Measurements from ENCODE around the gene FFAR3.

The FFAR3 gene, protein sequence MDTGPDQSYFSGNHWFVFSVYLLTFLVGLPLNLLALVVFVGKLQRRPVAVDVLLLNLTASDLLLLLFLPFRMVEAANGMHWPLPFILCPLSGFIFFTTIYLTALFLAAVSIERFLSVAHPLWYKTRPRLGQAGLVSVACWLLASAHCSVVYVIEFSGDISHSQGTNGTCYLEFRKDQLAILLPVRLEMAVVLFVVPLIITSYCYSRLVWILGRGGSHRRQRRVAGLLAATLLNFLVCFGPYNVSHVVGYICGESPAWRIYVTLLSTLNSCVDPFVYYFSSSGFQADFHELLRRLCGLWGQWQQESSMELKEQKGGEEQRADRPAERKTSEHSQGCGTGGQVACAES

DNA sequence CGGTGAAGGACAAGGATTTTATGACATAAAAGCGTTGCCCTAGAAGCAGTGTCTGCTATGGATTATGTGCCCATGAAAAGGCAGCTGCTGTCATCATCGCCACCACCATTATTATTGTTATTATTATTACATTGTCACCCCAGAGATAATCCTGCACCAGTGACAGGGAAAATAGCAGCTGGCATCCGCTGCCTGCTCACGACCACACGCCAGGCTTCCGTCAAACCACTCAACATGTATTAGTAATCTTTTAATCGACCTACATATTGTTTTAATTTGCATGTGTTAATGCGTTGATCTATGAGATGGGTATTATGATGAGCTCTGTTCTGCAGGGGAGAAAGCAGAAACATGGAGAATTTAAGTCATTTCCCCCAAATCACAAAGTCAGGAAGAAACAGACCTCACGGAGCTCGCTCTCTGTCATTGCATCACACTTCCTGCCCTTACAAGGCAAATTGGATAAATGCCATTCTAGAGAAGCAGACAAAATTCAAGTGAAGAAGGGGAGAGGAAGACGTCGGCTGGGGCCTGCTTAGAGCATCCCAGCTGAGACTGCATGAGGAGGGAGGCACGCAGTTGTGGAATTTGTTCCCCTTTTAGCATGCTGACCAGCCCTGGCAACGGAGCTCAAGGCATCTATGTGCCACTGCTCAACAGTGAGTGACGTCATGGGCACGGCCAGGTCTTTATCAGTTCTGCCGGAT, at the start of gene FFAR3:
TSS of gene FFAR3 (plus strand) at position 594 of the 707 bp plus-strand sequence. CDS start 431 bp downstream, outside the sequence.
- Histone ChIP-seq H3K4me3 (ENCODE audit: insufficient read length, low read depth) (no peak within 1 kb of the TSS), H3K9me3 (ENCODE audit: insufficient read depth, low read length) (no peaks in the 10 kb centered on the region), H3K27me3 (ENCODE audit: insufficient read depth, insufficient read length) (no peaks in the 10 kb centered on the region), H3K9ac (ENCODE audit: insufficient read length, low read depth) (no peak within 1 kb of the TSS), H3K4me1 (ENCODE audit: insufficient read depth, insufficient read length) (no peaks in the 10 kb centered on the region), H3K36me3 (ENCODE audit: insufficient read depth, insufficient read length, low read length) (no peaks in the 10 kb centered on the region)
- TF ChIP-seq YY1 (IDR thresholded peaks at IDR 0.05; ENCODE audit: insufficient read depth, insufficient read length) (no peak), SUZ12 (IDR thresholded peaks at IDR 0.05; ENCODE audit: extremely low read depth, insufficient read depth, insufficient read length) (no peak), ZNF274 (IDR thresholded peaks at IDR 0.05; ENCODE audit: low read depth, low read length) (no peak)
- DNase-seq (ENCODE audit: low read depth, low spot score), result no peak

DNA sequence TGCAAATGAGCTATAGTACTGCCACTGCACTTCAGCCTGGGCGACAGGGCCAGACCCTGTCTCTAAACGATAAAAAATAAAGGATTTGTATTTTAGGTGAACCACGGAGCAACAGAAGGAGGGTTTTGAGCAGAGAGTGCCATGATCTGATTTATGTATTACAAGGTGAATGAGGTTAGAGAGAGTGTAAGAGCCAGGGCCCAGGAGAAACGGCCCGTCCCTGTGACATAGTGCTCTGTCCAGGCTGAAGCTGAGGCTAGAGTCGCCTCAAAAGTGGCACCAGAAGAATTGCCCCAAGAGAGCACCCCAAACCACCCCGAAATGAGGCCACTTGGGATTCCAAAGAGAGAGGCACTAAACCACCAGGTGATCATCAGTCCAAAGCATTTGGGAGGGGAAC, 49.4 kb upstream of the FFAR3 start:
- H3K27me3 ChIP-seq (ENCODE audit: insufficient read depth, insufficient read length), result no peaks in the 10 kb centered on the region
- H3K9ac ChIP-seq (ENCODE audit: insufficient read length, low read depth), result no peak overlapping the region
- H3K9me3 ChIP-seq (ENCODE audit: insufficient read depth, low read length), result no peaks in the 10 kb centered on the region
- H3K4me1 ChIP-seq (ENCODE audit: insufficient read depth, insufficient read length), result peaks cover 21% of the 10 kb centered on the region
- DNase-seq (ENCODE audit: low read depth, low spot score), result no peak
- no peak for TF ChIP-seq SUZ12 (IDR thresholded peaks at IDR 0.05; ENCODE audit: extremely low read depth, insufficient read depth, insufficient read length)
- no peak for TF ChIP-seq ZNF274 (IDR thresholded peaks at IDR 0.05; ENCODE audit: low read depth, low read length)
- no peak for TF ChIP-seq YY1 (IDR thresholded peaks at IDR 0.05; ENCODE audit: insufficient read depth, insufficient read length)
- H3K36me3 ChIP-seq (ENCODE audit: insufficient read depth, insufficient read length, low read length), result no peaks in the 10 kb centered on the region
- H3K4me3 ChIP-seq (ENCODE audit: insufficient read length, low read depth), result no peak overlapping the region

- Histone ChIP-seq H3K4me3 (ENCODE audit: insufficient read length, low read depth) (no peak overlapping the region), H3K36me3 (ENCODE audit: insufficient read depth, insufficient read length, low read length) (no peaks in the 10 kb centered on the region), H3K9me3 (ENCODE audit: insufficient read depth, low read length) (no peaks in the 10 kb centered on the region), H3K27me3 (ENCODE audit: insufficient read depth, insufficient read length) (no peaks in the 10 kb centered on the region), H3K9ac (ENCODE audit: insufficient read length, low read depth) (peak overlapping the region; percentile 26), H3K4me1 (ENCODE audit: insufficient read depth, insufficient read length) (peaks cover 21% of the 10 kb centered on the region)
- no peak for DNase-seq (ENCODE audit: low read depth, low spot score)
- TF ChIP-seq SUZ12 (IDR thresholded peaks at IDR 0.05; ENCODE audit: extremely low read depth, insufficient read depth, insufficient read length) (no peak), ZNF274 (IDR thresholded peaks at IDR 0.05; ENCODE audit: low read depth, low read length) (no peak), YY1 (IDR thresholded peaks at IDR 0.05; ENCODE audit: insufficient read depth, insufficient read length) (no peak)
Observed at GRCh38 chr19:35309481-35310279, 48.6 kb upstream of the FFAR3 start.

GRCh38 chr19:35310331-35310730, 47.9 kb upstream of the FFAR3 start:
- peaks cover 16% of the 10 kb centered on the region for H3K4me1 ChIP-seq (ENCODE audit: insufficient read depth, insufficient read length)
- DNase-seq (ENCODE audit: low read depth, low spot score), result no peak

GRCh38 chr19:35310811-35311465, 47.3 kb upstream of the FFAR3 start:
- Histone ChIP-seq H3K9ac (ENCODE audit: insufficient read length, low read depth) (no peak overlapping the region), H3K4me3 (ENCODE audit: insufficient read length, low read depth) (no peak overlapping the region), H3K36me3 (ENCODE audit: insufficient read depth, insufficient read length, low read length) (no peaks in the 10 kb centered on the region), H3K4me1 (ENCODE audit: insufficient read depth, insufficient read length) (peaks cover 15% of the 10 kb centered on the region), H3K9me3 (ENCODE audit: insufficient read depth, low read length) (no peaks in the 10 kb centered on the region), H3K27me3 (ENCODE audit: insufficient read depth, insufficient read length) (no peaks in the 10 kb centered on the region)
- no peak for DNase-seq (ENCODE audit: low read depth, low spot score)
- no peak for TF ChIP-seq YY1 (IDR thresholded peaks at IDR 0.05; ENCODE audit: insufficient read depth, insufficient read length)
- TF ChIP-seq SUZ12 (IDR thresholded peaks at IDR 0.05; ENCODE audit: extremely low read depth, insufficient read depth, insufficient read length), result no peak
- no peak for TF ChIP-seq ZNF274 (IDR thresholded peaks at IDR 0.05; ENCODE audit: low read depth, low read length)

More at GRCh38 chr19:35310331-35310730, 47.9 kb upstream of the FFAR3 start:
- TF ChIP-seq YY1 (IDR thresholded peaks at IDR 0.05; ENCODE audit: insufficient read depth, insufficient read length), result no peak
- no peak for TF ChIP-seq ZNF274 (IDR thresholded peaks at IDR 0.05; ENCODE audit: low read depth, low read length)
- no peak for TF ChIP-seq SUZ12 (IDR thresholded peaks at IDR 0.05; ENCODE audit: extremely low read depth, insufficient read depth, insufficient read length)
- Histone ChIP-seq H3K4me3 (ENCODE audit: insufficient read length, low read depth) (no peak overlapping the region), H3K27me3 (ENCODE audit: insufficient read depth, insufficient read length) (no peaks in the 10 kb centered on the region), H3K9ac (ENCODE audit: insufficient read length, low read depth) (no peak overlapping the region), H3K36me3 (ENCODE audit: insufficient read depth, insufficient read length, low read length) (no peaks in the 10 kb centered on the region), H3K9me3 (ENCODE audit: insufficient read depth, low read length) (no peaks in the 10 kb centered on the region)

DNA sequence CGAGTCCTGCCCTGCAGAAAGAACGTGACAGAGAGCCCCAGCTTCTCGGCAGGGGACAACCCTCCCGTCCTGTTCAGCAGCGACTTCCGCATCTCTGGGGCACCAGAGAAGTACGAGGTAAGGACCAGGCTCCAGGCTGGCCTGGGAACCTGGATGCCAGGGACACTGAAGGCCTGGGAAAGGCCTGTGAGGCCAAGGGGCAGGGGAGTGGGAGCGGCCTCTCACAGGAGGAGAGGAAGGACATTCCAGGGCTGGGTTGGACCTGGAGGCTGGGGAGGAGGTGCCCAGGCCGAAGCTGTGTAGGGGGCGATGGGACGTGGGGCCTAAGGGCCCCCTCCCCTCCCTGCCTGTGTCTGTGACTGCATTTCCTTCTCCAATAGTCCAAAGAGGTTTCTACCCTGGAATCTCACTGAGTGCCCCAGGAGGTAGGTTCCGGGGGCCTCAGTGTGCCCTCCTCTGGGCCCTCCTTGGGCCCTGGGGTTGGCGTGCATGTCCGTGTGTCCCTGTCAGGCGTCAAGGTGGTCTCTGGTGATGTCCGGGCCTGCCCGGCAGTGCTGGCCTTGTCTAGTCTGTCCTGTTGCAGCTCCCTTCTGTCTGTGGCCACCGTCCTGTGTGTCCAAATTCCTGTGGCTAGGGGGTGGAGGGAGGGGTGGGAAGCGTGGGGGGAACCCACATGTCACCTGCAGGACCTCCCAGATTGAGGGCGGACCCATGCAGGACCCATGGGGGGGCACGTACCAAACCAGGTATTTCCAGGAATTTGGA, 46.2 kb upstream of the FFAR3 start:
- Histone ChIP-seq H3K36me3 (ENCODE audit: insufficient read depth, insufficient read length, low read length) (no peaks in the 10 kb centered on the region), H3K4me3 (ENCODE audit: insufficient read length, low read depth) (no peak overlapping the region), H3K9ac (ENCODE audit: insufficient read length, low read depth) (peak overlapping the region; percentile 32), H3K4me1 (ENCODE audit: insufficient read depth, insufficient read length) (peaks cover 15% of the 10 kb centered on the region), H3K9me3 (ENCODE audit: insufficient read depth, low read length) (no peaks in the 10 kb centered on the region), H3K27me3 (ENCODE audit: insufficient read depth, insufficient read length) (no peaks in the 10 kb centered on the region)
- no peak for TF ChIP-seq SUZ12 (IDR thresholded peaks at IDR 0.05; ENCODE audit: extremely low read depth, insufficient read depth, insufficient read length)
- TF ChIP-seq ZNF274 (IDR thresholded peaks at IDR 0.05; ENCODE audit: low read depth, low read length), result no peak
- no peak for TF ChIP-seq YY1 (IDR thresholded peaks at IDR 0.05; ENCODE audit: insufficient read depth, insufficient read length)
- no peak for DNase-seq (ENCODE audit: low read depth, low spot score)
